HG03432 (cell line): ENCODE results near the gene SH2B3.
"Not testable (repeated sequence)": the region's sequence is repeated elsewhere in the genome, so short reads cannot be mapped to it uniquely, and the experiment has no call there.

Source experiments
- ATAC-seq: cut with Tn5 transposase; IDR thresholded peaks from one replicate; pipeline ENCODE4 v1.9.1; 2021; ENCODE audit warnings: mild to moderate bottlenecking, moderate library complexity; ENCODE audit not compliant: unreplicated experiment

SH2B3 gene

DNA sequence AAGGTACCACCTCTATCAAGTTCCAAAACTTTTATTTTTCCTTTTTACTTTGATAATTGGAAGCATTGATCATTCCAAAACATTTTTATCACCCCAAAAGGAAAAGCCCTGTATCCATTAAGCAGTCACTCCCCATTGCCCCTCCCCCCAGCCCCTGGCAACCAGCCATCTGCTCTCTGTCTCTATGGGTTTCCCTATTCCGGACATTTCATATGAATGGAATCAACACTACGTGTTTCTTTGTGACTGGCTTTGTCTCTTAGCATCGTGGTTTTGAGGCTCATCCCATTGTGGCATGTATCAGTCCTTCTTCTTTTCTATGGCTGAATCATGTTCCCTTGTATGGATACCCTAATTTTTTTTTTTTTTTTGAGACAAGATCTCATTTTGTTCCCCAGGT, 18.8 kb upstream of the SH2B3 start:
- ATAC-seq = no peak

DNA sequence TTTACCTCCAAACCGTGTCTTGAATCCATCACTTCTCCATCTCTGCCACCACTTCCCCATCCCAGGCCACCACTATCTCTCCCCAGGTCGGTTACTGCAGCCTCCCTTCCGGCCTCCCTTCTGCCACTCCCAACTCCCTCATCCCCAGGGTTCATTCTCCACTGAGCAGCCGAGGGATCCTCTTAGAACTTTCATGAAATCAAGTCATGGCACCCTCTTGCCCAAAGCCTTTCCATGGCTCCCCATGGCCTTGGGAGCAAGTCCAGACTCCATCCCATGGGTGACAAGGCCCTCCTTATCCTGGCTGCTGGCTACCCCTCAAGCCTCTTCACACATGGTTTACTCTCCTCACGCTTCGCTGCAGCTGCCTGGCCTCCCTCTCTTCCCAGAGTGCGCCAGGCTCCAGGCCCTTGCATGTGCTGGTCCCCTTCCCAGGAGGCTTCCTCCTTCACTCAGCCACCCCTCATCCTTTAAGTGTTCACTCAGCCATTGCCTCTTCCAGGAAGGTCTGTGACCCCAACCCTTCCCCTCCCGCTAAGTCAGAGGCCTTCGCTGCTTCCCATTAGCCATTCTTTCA, 17.9 kb upstream of the SH2B3 start:
- no peak for ATAC-seq

DNA sequence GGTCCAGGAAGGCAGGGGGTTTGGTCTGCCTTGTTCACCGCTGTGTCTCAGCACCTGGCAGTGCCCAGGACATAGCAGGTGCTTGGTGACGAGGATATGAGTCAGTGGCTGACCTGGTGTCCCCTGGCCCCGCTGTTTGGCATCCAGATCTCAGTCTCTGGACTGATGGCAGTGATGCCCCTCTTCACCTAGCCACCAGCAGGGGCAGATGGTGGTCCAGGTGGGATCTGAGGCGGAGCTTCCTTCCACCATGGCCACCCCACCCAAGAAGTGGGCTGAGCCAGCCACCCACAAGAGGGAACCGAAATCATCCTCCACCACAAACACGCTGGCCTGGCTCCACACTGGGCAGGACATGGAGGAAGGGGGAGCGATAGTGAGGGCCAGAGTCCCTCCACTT, 16.1 kb upstream of the SH2B3 start:
- ATAC-seq = no peak

DNA sequence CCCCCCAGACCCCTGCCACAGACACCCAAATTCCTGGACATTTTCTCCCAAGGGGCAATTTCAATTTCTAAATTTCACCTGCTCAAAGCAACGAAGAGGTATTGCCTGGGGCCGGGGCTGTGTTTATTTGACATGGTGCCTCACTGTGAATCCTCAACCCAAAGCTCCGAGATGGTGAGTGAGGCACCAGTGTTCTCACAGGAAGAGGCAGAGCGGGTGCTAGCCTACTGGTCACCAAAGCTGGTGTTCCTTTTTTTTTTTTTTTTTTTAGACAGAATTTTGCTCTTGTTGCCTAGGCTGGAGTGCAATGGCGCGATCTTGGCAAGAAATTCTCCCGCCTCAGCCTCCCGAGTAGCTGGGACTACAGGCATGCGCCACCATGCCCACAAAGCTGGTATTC, 14.8 kb upstream of the SH2B3 start:
- ATAC-seq = no peak

DNA sequence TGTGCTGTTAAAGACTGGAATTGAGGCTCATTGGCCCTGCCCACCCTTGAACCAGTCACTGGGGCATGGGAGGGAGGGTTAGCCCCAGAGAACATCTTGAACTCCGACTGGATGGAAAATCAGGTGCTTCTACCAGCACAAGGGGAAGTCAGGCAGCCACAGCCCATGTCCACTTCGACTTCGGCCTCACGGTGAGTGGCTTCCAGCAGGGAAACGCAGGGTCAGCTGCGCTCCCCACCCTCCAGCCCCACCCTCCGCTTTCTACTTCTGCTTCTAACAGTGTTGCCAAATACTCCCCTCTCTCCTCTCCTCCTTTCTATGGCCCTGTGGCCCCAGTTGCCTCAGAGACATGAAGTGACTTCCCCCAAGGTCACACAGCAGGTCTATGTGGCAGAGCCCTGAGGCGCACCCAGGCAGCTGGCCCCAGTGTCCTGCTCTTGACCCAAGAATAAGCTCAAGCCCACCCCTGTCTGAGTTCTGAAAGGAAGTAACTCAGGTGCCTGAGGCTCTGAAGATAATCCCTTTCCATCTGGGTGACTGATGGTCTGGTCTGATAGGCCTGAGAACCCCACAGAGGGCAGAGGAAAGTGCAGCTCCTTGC, 11.9 kb upstream of the SH2B3 start:
- ATAC-seq = no peak

DNA sequence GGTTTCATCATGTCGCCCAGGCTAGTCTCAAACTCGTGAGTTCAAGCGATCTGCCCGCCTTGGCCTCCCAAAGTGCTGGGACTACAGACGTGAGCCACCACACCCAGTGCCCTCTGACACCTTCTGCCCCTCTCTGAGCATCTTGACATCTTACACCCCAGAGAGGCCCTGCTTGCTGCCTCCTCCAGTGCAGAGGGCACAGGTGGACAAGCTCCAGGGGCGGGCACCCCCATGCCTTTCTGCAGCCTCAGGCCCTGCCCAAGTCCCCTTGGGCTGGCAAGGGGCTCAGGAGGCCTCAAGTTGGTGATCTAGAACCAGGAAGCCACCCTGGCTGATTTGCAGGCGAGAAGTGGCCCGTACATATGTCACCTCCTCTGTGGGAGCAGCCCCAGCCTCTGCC, 11.2 kb upstream of the SH2B3 start:
- ATAC-seq = no peak

DNA sequence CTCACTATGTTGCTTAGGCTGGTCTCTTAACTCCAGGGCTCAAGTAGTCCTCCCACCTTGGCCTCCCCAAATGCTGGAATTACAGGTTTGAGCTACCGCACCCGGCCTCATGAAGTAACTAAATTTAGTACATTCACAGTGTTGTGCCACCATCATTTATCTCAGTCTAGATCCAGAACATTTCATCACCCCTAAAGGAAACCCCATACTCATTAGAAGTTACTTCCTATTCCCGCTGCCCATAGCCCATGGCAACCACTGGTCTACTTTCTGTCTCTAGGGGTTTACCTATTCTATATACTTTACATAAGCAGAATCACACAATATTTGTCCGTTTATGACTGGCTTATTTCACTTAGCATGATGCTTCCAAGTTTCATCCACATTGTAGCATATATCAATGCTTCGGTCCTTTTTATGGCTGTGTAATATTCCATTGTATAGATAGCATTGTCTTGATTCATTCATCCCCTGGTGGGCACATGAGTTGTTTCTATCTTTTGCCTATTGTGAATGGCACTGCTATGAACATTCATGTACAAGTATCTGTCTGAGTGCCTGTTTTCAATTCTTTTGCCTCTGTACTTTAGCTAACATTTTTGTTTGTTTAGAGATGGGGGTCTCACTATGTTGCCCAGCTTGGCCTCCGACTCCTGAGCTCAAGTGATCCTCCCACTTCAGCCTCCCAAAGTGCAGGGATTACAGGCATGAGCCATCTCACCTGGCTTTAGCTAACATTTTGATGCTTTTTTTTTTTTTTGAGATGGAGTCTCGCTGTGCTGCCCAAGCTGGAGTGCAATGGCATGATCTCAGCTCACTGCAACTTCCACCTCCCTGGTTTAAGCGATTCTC, 10.2 kb upstream of the SH2B3 start:
- no peak for ATAC-seq

DNA sequence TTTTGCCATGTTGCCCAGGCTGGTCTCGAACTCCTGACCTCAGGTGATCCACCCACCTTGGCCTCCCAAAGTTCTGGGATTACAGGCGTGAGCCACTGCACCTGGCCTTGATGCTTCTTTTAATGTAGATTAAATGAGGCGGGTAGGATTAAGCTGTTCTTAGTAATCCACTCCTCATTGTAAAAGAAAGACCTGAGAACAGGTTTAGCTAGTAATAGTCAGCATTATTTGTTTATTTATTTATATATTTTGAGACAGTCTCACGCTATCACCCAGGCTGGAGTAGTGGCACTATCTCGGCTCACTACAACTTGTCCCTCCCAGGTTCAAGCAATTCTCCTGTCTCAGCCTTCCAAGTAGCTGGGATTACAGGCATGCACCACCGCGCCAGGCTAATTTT, 9.5 kb upstream of the SH2B3 start:
- not testable (repeated sequence) for ATAC-seq

DNA sequence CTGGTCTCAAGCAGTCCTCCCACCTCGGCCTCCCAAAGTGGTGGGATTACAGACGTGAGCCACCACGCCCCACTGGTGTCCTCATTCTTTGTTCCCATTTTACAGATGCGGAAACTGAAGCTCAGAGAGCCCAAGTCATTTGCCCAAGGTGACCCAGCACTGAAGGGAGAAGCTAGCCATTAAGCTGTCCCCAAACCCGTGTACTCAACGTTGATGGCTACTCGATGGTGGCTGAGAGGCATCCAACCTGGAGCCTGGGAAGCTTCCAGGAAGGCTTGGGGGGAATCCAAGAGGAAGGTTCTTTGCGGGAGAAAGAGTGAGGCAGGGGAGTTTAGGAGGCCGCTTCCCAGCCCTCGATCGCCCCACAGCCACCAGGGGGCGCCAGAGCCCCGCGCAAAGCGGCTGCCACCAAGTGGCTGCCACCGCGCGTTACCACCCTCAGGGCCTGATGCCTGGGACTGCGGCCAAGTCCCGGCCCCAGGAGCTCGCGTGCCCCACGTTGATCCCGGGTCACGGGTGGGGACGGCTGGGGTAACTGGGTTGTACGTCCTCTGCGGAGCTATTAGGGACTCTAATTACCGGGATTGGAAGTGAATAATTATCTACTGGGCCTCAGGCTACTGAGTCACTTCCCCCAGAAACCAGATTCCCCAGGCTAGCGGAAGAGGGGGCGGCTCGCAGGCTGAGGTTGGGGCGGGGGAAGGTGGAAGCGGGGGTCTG, 8.8 kb upstream of the SH2B3 start:
- peak; percentile 73 for ATAC-seq

DNA sequence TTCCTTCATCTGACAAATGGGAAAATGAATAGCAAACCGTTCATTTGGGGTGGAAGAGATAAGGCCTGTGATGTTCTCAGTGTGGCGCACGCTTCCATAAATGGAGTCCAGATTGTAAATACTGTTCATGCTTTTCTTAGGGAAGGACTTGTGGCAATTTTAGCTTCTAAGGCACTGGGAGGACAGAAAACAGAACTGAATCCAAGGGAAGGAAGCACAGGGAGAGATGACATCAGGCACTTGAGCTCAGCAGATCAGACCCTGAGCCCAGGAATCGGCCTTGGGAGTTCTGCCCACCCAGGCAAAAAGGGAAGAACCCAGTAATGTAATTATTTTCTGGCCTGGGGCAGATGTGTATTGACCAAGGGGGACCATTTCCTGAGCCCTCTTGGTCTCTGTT, 7.2 kb upstream of the SH2B3 start:
- no peak for ATAC-seq

DNA sequence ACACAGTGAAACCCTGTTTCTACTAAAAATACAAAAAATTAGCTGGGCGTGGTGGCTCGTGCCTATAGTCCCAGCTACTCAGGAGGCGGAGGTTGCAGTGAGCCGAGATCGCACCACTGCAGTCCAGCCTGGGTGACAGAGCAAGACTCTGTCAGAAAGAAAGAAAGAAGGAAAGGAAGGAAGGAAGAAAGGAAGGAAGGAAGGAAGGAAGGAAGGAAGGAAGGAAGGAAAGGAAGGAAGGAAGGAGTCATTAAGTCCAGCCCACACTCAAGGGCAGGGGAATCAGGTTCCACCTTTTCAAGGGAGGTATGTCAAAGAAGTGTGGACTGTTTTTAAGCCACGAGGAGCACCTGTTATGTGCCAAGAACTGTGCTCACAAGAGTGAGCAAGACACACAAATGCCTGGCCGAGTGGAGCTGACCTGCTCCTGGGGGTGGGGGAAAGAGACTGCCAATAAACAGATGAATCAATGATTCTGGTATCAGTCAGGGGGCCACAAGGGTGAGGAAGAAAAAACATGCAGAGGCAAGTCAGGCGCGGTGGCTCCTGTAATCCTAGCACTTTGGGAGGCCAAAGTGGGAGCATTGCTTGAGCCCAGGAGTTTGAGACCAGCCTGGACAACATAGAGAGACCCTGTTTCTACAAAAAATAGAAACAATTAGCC, 5.8 kb upstream of the SH2B3 start:
- not testable (repeated sequence) for ATAC-seq

DNA sequence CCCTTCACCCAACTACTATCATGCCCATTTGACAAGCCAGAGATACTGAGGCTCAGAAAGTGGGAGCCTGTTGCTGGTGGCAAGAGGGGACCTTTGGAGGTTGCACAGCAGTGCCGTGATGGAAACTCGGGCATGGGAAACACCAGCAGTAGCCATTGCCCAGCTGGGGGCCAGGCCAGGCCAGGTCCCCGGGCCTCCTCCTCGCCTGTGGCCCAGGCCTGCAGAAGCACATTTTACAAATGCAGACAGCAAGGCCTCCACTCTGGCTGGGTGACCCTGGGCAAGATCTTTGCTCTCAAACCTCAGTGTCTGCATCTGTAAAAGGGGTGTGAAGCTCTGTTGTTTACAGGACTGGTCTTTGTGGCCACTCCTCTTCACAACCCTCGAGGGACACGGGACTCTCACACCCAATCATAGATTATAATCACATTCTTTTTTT, 4.5 kb upstream of the SH2B3 start:
- no peak for ATAC-seq

DNA sequence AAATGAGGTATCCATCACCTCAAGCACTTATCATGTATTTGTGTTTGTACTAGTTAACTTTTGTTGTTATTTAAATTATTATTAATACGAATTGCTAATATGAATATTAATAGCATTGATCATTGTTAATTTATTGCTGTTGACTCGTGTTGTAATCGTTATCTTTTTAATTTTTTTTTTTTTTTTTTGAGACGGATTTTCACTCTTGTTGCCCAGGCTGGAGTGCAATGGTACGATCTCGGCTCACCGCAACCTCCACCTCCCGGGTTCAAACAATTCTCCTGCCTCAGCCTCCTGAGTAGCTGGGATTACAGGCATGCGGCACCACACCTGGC, 3.3 kb upstream of the SH2B3 start:
- not testable (repeated sequence) for ATAC-seq

DNA sequence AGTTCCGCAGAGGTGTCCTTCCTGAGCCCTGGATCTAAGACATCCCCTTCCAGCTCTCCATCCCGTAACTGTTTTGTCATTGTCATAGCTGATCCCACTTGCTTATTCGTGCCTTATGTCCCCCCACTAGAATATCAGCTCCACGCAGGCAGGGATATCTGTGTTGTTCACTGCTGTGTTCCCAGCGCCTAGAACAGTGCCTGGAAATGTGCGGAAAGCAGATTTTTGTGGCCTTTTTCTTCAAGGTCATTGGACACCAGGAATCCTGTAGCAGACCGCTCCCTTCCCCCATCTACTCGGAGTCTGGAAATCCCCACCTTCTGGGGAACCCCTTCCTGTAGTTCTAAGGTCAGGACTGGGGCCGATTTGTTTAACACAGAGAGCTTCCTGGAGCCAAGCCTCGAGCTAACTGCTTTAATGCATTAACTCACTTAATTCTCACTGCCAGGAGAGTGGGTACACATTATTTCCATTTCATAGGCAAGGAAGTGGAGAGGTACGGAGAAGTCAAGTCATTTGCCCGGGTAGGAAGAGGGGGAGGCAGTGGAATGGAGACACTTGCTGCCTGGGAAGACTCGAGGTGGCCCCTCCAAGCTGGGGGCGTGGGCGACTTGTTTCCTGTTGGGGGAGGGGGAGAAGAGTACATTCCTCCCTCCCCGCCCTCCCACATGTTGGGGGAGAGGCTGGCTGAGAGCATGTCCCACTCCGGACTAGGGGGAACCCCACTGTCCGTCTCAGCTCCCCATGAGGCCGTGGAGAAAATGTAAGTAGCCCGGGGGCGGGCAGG, 1.2 kb upstream of the SH2B3 start:
- ATAC-seq = peak; percentile 11

DNA sequence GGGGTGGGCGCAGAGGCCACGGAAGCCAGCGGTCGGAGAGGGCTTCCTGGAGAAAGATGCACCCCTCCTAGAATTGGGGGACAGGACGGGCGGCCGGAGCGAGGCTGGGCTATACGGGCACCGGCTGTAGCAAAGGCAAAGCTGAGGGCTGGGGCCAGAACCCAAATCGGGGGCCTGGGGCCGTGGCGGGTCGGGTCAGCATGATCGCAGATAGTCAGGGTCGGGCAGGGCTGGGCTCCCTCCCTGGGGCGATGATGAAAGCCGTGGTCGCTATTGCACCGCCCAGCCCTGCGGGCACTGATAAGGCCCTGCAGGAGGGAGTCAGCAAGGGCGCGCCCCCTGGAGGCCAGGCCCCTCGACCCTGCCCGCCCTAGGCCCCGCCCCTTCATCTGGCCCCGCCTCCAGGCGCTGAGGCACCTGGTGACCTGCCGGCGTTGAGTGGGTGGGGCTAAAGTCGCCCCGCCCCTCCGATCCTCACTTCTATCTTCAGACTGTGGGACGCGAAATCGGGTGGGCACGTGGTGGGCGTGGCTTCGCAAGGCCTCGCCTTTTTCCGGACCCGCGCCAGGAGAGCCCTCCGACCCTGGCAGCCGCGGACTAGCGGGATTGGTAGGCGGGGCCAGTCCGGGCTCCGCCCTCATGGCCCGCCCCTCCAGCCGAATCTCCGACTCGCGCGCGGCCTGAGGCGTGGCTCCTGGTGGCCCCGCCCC, 419 bp upstream of the SH2B3 start:
- peak; percentile 65 for ATAC-seq

DNA sequence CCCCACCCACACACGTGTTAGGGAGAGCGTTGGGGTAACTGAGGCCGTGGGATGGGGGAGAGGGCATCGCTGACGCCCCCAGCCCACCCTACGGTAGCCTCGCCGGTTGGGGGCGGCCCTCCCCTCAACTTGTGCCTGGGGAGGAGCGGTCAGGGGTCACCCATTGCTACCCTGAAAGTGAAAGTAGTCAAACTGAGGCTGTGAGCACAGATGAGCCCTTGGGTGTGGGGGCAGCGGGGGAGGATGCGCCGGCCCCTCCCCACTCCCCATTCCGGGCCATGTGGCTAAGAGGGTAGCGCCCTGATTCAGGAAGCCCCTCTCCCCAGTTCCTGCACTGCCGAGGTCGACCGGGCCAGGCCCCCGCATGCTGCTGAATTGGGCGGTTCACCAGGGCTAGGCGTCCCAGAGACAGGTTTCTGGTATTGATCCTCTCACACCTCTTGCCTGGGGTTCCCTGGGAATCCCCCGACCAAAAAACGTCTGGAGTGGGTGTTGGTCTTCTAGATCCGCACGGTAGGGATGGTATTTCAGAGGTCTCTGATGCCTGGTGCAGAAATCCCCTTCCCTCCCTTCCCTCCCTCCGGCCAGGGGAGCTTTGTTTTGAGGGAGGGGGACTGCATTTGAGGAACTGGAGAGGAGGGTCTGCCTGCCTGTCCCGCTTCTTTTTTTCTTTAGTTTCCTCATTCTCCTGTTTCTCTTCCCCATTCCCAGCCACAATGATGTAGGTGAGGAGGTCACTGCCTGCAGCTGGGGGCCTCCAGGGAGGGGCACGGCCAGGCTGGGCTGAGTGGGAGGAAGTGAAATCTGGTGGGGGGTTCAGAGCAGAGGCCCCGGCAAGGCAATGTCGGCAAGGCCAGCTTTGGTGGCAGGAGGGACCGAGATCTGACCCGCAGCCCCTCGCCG, 1.0 kb downstream of the SH2B3 start:
- no peak for ATAC-seq

DNA sequence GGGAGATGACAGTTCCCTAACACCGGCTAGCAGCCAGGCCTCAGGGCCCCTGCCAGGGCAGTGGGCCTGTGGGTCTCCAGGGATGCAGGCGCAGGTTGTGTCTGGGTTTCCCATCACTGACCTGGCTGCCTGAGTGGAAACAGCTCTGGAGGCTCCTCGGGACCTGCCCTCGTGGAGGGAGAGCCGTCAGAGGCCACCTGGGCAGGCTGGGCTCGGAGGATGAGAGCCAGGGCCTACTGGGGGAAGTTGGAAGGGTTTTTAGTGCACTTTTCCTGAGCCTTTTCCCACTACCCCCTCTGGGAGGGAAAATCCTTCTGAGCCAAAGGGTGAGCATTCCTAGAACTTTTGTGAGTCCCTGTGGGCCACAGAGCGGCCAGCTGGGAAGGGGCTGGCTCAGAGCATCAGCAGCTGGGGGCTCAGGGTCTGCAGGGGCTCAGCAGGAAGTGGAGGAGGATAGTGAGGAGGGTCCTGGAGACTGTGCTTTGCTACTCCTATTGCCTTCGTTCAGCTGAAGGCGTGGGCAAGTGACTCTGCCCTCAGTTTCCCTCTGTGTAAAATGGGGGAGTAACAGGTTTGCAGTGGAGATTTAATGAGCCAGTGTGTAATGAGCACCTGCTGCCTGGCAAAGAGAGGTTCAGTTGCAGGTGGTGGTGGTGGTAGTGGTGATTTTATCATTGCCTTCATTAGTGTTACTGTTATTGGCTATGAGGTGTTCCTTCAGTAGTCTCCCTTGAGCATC, 1.8 kb downstream of the SH2B3 start:
- ATAC-seq = no peak

DNA sequence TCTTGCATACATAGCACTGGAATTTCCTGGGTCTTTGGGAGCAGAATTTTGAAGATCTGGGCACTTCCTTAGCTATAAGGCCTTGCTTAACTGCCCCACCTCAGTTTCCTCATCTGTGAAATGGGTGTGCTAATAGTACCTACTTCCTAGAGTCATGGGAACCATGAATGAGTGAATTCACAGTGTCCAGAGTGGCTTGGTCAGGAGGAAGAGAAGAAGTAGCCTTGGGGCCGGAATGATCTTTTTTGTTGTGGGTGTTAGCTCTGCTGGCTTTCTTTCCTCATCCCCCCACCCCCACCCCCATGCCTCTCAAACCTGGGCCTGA, 2.4 kb downstream of the SH2B3 start:
- ATAC-seq = no peak
